ENCODE measurements around the gene KCNQ1. TPM values are rescaled to one million over a fixed set of nuclear protein-coding genes. Genes with fewer than 3 reads are reported as not detected.

The KCNQ1 gene
- total and polyA plus RNA-seq, 2 experiments from 2014 or later, result 0.45 to 0.87 TPM

GRCh38 chr11:2513441-2513840 lies 68.6 kb downstream of the KCNQ1 start:
- no peak overlapping the region for H3K27ac ChIP-seq (ENCODE audit: low read depth)
- H3K4me2 ChIP-seq, result no peak overlapping the region
- Mint-ChIP-seq H3K9me3 (no peaks in the 10 kb centered on the region), H3K27ac (no peak overlapping the region), H3K36me3 (ENCODE audit: low read depth) (no peaks in the 10 kb centered on the region), H3K4me1 (no peaks in the 10 kb centered on the region), H3K4me3 (no peak overlapping the region), H3K27me3 (ENCODE audit: insufficient read depth, low read depth, poor library complexity) (peaks cover 39% of the 10 kb centered on the region)
- H3K36me3 ChIP-seq (ENCODE audit: insufficient read depth), result no peaks in the 10 kb centered on the region
- ATAC-seq, result no peak
- no peaks in the 10 kb centered on the region for H3F3A ChIP-seq (replicated peaks; ENCODE audit: low read depth)
- peaks cover 9% of the 10 kb centered on the region; the same call in 1 of the 2 replicates for H3K27me3 ChIP-seq (ENCODE audit: insufficient read depth)
- DNase-seq (ENCODE audit: low spot score), result no peak
- no peaks in the 10 kb centered on the region for H4K20me1 ChIP-seq (replicated peaks; ENCODE audit: insufficient read depth)
- TF ChIP-seq EZH2phosphoT487 (IDR thresholded peaks at IDR 0.05; ENCODE audit: unreplicated experiment), result no peak
- TF ChIP-seq EZH2 (IDR thresholded peaks at IDR 0.05; ENCODE audit: low read depth, unreplicated experiment), result no peak
- no peak for TF ChIP-seq NANOG (IDR thresholded peaks at IDR 0.05; ENCODE audit: borderline replicate concordance)
- TF ChIP-seq CREB1 (CRISPR knock-in tag; IDR thresholded peaks at IDR 0.05; ENCODE audit: low read depth), result no peak
- no peak for TF ChIP-seq ETS1 (IDR thresholded peaks at IDR 0.05)
- no peak overlapping the region for H3K4me3 ChIP-seq
- H3K9me2 ChIP-seq (ENCODE audit: insufficient read depth), result no peaks in the 10 kb centered on the region
- no peaks in the 10 kb centered on the region for H3K79me2 ChIP-seq (replicated peaks; ENCODE audit: insufficient read depth)
- no peak overlapping the region for H2AFZ ChIP-seq
- H3K4me1 ChIP-seq (ENCODE audit: insufficient read depth), result no peaks in the 10 kb centered on the region

GRCh38 chr11:2515401-2516275 lies 70.8 kb downstream of the KCNQ1 start:
- Histone ChIP-seq H3F3A (replicated peaks; ENCODE audit: low read depth) (no peaks in the 10 kb centered on the region), H3K27ac (ENCODE audit: low read depth) (no peak overlapping the region), H3K4me2 (no peak overlapping the region), H3K4me3 (no peak overlapping the region), H4K20me1 (replicated peaks; ENCODE audit: insufficient read depth) (no peaks in the 10 kb centered on the region), H3K27me3 (ENCODE audit: insufficient read depth) (no peaks in the 10 kb centered on the region), H3K9me2 (ENCODE audit: insufficient read depth) (no peaks in the 10 kb centered on the region), H3K79me2 (replicated peaks; ENCODE audit: insufficient read depth) (no peaks in the 10 kb centered on the region), H2AFZ (no peak overlapping the region), H3K36me3 (ENCODE audit: insufficient read depth) (no peaks in the 10 kb centered on the region), H3K4me1 (ENCODE audit: insufficient read depth) (no peaks in the 10 kb centered on the region)
- DNase-seq (ENCODE audit: low spot score) (no peak), ATAC-seq (no peak)
- Mint-ChIP-seq H3K27ac (no peak overlapping the region), H3K9me3 (no peaks in the 10 kb centered on the region), H3K36me3 (ENCODE audit: low read depth) (no peaks in the 10 kb centered on the region), H3K4me1 (no peaks in the 10 kb centered on the region), H3K4me3 (no peak overlapping the region), H3K27me3 (ENCODE audit: insufficient read depth, low read depth, poor library complexity) (peaks cover 37% of the 10 kb centered on the region)
- TF ChIP-seq CREB1 (CRISPR knock-in tag; IDR thresholded peaks at IDR 0.05; ENCODE audit: low read depth) (no peak), ETS1 (IDR thresholded peaks at IDR 0.05) (no peak), REST (IDR thresholded peaks at IDR 0.05; ENCODE audit: unreplicated experiment) (no peak), ZNF462 (CRISPR knock-in tag; IDR thresholded peaks at IDR 0.05) (no peak), STAT1 (IDR thresholded peaks at IDR 0.05; ENCODE audit: unreplicated experiment) (no peak)

All from GM23338 (cell line).